Activated CD8-positive, alpha-beta memory T cell treated with anti-CD3 and anti-CD28 coated beads for 4 hours (primary cell): ENCODE measurements around the gene THSD4.
"Not testable (repeated sequence)": the region's sequence is repeated elsewhere in the genome, so short reads cannot be mapped to it uniquely, and the experiment has no call there.

Experiments used
- DNase-seq, 2 donors: peaks; one replicate each; pipeline ENCODE4 v3.0.0-alpha.2; 2020; ENCODE audit warnings: low read depth in 2 of 2

Gene THSD4

GRCh38 chr15:71380345-71380744 is 265.1 kb downstream of the THSD4 start:
- no peak for DNase-seq

GRCh38 chr15:71384501-71384900 is 269.2 kb downstream of the THSD4 start:
- DNase-seq: no peak

GRCh38 chr15:71385026-71385425 is 269.8 kb downstream of the THSD4 start:
- no peak for DNase-seq

GRCh38 chr15:71385457-71385856 is 270.2 kb downstream of the THSD4 start:
- no peak for DNase-seq

- no peak for DNase-seq
Observed at GRCh38 chr15:71386005-71386404, 270.7 kb downstream of the THSD4 start.

- no peak for DNase-seq
Observed at GRCh38 chr15:71386448-71387236, 271.4 kb downstream of the THSD4 start.

GRCh38 chr15:71387810-71388209 is 272.5 kb downstream of the THSD4 start:
- no peak for DNase-seq

- DNase-seq: no peak
Observed at GRCh38 chr15:71390096-71390495, 274.8 kb downstream of the THSD4 start.

- DNase-seq: no peak
Observed at GRCh38 chr15:71391421-71392088, 276.3 kb downstream of the THSD4 start.

GRCh38 chr15:71392861-71393283 is 277.6 kb downstream of the THSD4 start:
- DNase-seq: no peak

GRCh38 chr15:71393383-71393782 is 278.1 kb downstream of the THSD4 start:
- DNase-seq: no peak

GRCh38 chr15:71396536-71397125 is 281.4 kb downstream of the THSD4 start:
- no peak for DNase-seq

- no peak for DNase-seq
Observed at GRCh38 chr15:71397377-71397776, 282.1 kb downstream of the THSD4 start.

GRCh38 chr15:71400294-71400693 is 285.0 kb downstream of the THSD4 start:
- no peak for DNase-seq

- DNase-seq: not testable (repeated sequence)
Observed at GRCh38 chr15:71401728-71402127, 286.5 kb downstream of the THSD4 start.

- no peak for DNase-seq
Observed at GRCh38 chr15:71409541-71409940, 294.3 kb downstream of the THSD4 start.

GRCh38 chr15:71410347-71410746 is 295.1 kb downstream of the THSD4 start:
- DNase-seq: no peak

GRCh38 chr15:71411538-71412482 is 296.5 kb downstream of the THSD4 start:
- no peak for DNase-seq

- DNase-seq: no peak
Observed at GRCh38 chr15:71413419-71413818, 298.1 kb downstream of the THSD4 start.

- no peak for DNase-seq
Observed at GRCh38 chr15:71414853-71415252, 299.6 kb downstream of the THSD4 start.

- no peak for DNase-seq
Observed at GRCh38 chr15:71422530-71423259, 307.4 kb downstream of the THSD4 start.
